ENCODE measurements around the gene MAPK8IP1. TPM values are rescaled to one million over a fixed set of nuclear protein-coding genes. Genes with fewer than 3 reads are reported as not detected.
A peak's percentile ranks its signal among the peaks of the same experiment; 100 is the strongest.

Gene MAPK8IP1
- total RNA-seq, 6 experiments from 2014 or later = 1.7 to 6.2 (median 2.6) TPM

DNA sequence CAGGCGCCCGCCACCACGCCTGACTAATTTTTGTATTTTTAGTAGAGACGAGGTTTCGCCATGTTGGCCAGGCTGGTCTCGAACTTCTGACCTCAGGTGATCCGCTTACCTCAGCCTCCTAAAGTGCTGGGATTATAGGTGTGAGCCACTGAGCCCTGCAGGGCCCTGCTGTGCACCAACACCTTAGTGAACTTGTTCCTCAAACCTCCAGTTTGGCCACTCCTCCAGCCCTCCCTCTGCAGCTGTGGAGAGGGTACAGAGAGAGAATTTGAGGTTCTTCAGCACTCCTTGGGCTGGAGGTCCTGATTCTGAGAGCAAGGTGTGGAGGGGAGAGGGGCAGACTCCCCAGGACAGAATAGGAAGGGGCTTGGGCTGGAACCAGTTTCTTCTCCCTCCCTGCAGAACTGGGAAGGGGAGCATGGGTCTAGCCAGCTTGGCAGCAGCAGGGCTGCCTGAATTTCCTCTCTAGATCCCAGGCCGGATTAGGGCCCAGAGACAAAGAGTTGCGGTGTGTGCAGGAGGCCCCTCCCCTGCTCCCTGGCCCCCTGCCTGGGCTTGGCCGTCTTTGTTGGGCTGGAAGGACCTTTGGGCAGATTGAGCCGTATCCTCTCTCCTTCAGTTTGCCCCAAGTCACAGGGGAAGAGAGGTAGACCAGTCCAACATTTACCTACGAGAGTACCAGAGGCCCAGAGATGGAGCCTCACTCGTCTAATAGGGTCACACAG, 34.5 kb downstream of the MAPK8IP1 start:
- peaks cover 0 to 6% (median 0%) of the 10 kb centered on the region in 4 donors for H3K36me3 ChIP-seq
- H3K9me3 ChIP-seq = no peaks in the 10 kb centered on the region
- DNase-seq (peak in 2 of 3 donors; percentile 9 to 25), ATAC-seq (no peak)
- no peaks in the 10 kb centered on the region for H3K27me3 ChIP-seq
- no peak for TF ChIP-seq POLR2A (IDR thresholded peaks at IDR 0.05)
- TF ChIP-seq, protein P1, sequence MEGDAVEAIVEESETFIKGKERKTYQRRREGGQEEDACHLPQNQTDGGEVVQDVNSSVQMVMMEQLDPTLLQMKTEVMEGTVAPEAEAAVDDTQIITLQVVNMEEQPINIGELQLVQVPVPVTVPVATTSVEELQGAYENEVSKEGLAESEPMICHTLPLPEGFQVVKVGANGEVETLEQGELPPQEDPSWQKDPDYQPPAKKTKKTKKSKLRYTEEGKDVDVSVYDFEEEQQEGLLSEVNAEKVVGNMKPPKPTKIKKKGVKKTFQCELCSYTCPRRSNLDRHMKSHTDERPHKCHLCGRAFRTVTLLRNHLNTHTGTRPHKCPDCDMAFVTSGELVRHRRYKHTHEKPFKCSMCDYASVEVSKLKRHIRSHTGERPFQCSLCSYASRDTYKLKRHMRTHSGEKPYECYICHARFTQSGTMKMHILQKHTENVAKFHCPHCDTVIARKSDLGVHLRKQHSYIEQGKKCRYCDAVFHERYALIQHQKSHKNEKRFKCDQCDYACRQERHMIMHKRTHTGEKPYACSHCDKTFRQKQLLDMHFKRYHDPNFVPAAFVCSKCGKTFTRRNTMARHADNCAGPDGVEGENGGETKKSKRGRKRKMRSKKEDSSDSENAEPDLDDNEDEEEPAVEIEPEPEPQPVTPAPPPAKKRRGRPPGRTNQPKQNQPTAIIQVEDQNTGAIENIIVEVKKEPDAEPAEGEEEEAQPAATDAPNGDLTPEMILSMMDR (IDR thresholded peaks at IDR 0.05) = no peak
- H3K4me3 ChIP-seq = no peak overlapping the region
- H3K27ac ChIP-seq = no peak overlapping the region
- peaks cover 0 to 26% (median 6%) of the 10 kb centered on the region in 4 donors for H3K4me1 ChIP-seq
- 98% methylated on average over 7 of the region's 13 CpGs for WGBS (ENCODE audit: insufficient coverage, low coverage, low lambda C conversion rate, missing lambda C conversion rate)
- intact Hi-C loops (cut with DNase I) = no loop called here

GRCh38 chr11:45920531-45921477, 35.4 kb downstream of the MAPK8IP1 start:
- ATAC-seq = no peak
- intact Hi-C loops (cut with DNase I) = no loop called here
- Histone ChIP-seq H3K27me3 (no peaks in the 10 kb centered on the region), H3K9me3 (no peaks in the 10 kb centered on the region), H3K4me1 (peaks cover 0 to 25% (median 6%) of the 10 kb centered on the region in 4 donors), H3K27ac (no peak overlapping the region), H3K4me3 (no peak overlapping the region), H3K36me3 (no peaks in the 10 kb centered on the region)
- no peak for DNase-seq
- 85% methylated on average over 4 of the region's 6 CpGs for WGBS (ENCODE audit: insufficient coverage, low coverage, low lambda C conversion rate, missing lambda C conversion rate)
- TF ChIP-seq, protein P1 (IDR thresholded peaks at IDR 0.05) = no peak
- TF ChIP-seq POLR2A (IDR thresholded peaks at IDR 0.05) = no peak

DNA sequence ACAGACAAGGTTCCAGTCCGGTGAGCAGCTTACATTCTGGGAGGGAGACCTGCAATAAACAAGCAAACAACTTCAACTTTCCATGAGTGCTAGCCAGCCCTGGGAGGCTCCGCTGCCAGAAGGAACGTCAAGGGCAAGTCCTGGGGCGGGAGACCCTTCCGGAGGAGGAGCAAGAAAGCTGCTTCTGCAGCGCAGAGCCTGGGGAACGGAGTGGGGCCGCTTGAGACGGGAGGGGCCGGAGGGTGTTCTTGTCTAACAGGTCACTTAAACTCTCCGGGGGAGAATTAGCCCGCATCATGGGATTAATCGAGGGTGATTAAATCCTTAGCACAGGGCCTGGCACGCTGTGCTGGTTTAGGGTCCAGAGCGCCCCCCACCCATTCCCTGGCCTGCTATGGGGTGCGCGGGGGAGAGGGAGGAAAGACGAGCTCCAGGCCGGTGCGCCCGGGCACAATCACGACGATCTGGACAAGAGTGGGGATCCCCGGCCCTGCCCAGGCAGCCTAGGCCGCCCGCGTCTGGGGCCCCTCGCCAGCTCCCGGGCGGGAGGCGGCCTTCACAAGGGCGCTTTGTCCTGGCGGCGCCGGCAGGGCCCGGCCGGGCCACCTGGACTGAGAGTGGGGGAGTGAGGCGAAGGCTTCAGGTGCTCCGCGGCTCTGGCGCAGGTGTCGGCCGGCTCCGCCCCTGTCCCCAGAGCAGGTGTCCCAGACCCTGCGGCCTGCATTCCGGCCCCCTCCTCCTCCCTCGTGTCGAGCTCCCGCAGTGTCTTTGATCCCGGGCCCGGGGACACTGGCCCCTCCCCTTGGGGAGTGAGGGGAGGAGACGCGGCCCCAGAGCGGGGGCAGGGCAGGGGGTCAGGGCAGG, 36.3 kb downstream of the MAPK8IP1 start:
- H3K36me3 ChIP-seq = no peaks in the 10 kb centered on the region
- peak; percentile 2 to 55 (median 16) for ATAC-seq
- no peaks in the 10 kb centered on the region for H3K27me3 ChIP-seq
- H3K4me3 ChIP-seq = peak overlapping the region; percentile 32 to 54 (median 53)
- intact Hi-C loops (cut with DNase I) = no loop called here
- 7% methylated on average over 6 of the region's 54 CpGs for WGBS (ENCODE audit: insufficient coverage, low coverage, low lambda C conversion rate, missing lambda C conversion rate)
- peak; percentile 20 to 75 (median 66) for DNase-seq
- no peak overlapping the region for H3K27ac ChIP-seq
- H3K4me1 ChIP-seq = peaks cover 0 to 15% (median 2%) of the 10 kb centered on the region in 4 donors
- no peaks in the 10 kb centered on the region for H3K9me3 ChIP-seq
- no peak for TF ChIP-seq POLR2A (IDR thresholded peaks at IDR 0.05)
- TF ChIP-seq, protein P1 (IDR thresholded peaks at IDR 0.05) = no peak
